HEK293 (cell line): ENCODE data around the gene KLHL10.

Experiments used
- CTCF ChIA-PET: fragments of 350-600 bp; formaldehyde crosslinking; extraction: SDS; loops from one replicate; lab custom pipeline; 2021; ENCODE audit warnings: antibody characterized with exemption; lab: Yijun Ruan, JAX
- POLR2A ChIA-PET: fragments of 300-600 bp; formaldehyde crosslinking; extraction: SDS; loops from one replicate; lab custom pipeline; 2020; ENCODE audit warnings: antibody characterized with exemption, inconsistent platforms; lab: Yijun Ruan, JAX
- H3K27ac ChIP-seq: fragments of 200-500 bp; sonication (Bioruptor generic); 2 replicates; pipeline ENCODE4 v1.5.1; 2014; ENCODE audit warnings: low read depth, low read length, control low read depth, inconsistent platforms; ENCODE audit errors: extremely low read depth
- H3K36me3 ChIP-seq, 2 experiments: fragments of 200-500 bp in 1 of 2; sonication (Bioruptor generic) in 1 of 2; 1 replicate in 1 of 2; 2 replicates in 1 of 2; pipeline ENCODE4 v1.5.1; 2014 to 2017; ENCODE audit warnings: inconsistent platforms in 2 of 2, low read length in 2 of 2; ENCODE audit not compliant: control insufficient read depth in 2 of 2, insufficient read depth in 1 of 2
- H3K4me1 ChIP-seq: fragments of 200-500 bp; sonication (Bioruptor generic); 2 replicates; pipeline ENCODE4 v1.5.1; 2014; ENCODE audit warnings: mild to moderate bottlenecking, low read length, inconsistent platforms; ENCODE audit not compliant: control insufficient read depth, insufficient read depth
- H3K4me3 ChIP-seq: 2 replicates; pipeline ENCODE4 v1.5.1; 2011; ENCODE audit warnings: low read depth, mild to moderate bottlenecking, control low read depth, low read length, moderate library complexity
- H3K9me3 ChIP-seq: fragments of 200-500 bp; sonication (Bioruptor generic); 2 replicates; pipeline ENCODE4 v1.5.1; 2014; ENCODE audit warnings: low read depth, low read length, inconsistent platforms; ENCODE audit not compliant: control insufficient read depth, insufficient read depth
- BCL11B ChIP-seq: fragments of 450-650 bp; formaldehyde crosslinking; IDR thresholded peaks from 2 replicates; pipeline ENCODE4 v1.5.1; 2016; ENCODE audit warnings: low read depth, missing biosample characterization, missing genetic modification characterization
- BCL6B ChIP-seq: fragments of 450-650 bp; formaldehyde crosslinking; IDR thresholded peaks from 2 replicates; pipeline ENCODE4 v1.5.1; 2017; ENCODE audit warnings: missing biosample characterization, missing genetic modification characterization
- CTCF ChIP-seq: fragments of 450-650 bp; formaldehyde crosslinking; IDR thresholded peaks from 2 replicates; pipeline ENCODE4 v1.5.1; 2016; ENCODE audit warnings: missing biosample characterization, missing genetic modification characterization
- EGR2 ChIP-seq: fragments of 450-650 bp; formaldehyde crosslinking; IDR thresholded peaks from 2 replicates; pipeline ENCODE4 v1.5.1; 2016; ENCODE audit warnings: low read depth, missing biosample characterization, missing genetic modification characterization
- FEZF1 ChIP-seq: fragments of 450-650 bp; formaldehyde crosslinking; IDR thresholded peaks from 2 replicates; pipeline ENCODE4 v1.5.1; 2016; ENCODE audit warnings: missing biosample characterization, missing genetic modification characterization
- GLIS1 ChIP-seq: fragments of 450-650 bp; formaldehyde crosslinking; IDR thresholded peaks from 2 replicates; pipeline ENCODE4 v1.5.1; 2016; ENCODE audit warnings: missing biosample characterization, missing genetic modification characterization
- KLF10 ChIP-seq: fragments of 450-650 bp; IDR thresholded peaks from 2 replicates; pipeline ENCODE4 v1.5.1; 2018; ENCODE audit warnings: missing biosample characterization, mild to moderate bottlenecking, missing genetic modification characterization
- OSR2 ChIP-seq: fragments of 450-650 bp; formaldehyde crosslinking; IDR thresholded peaks from 2 replicates; pipeline ENCODE4 v1.5.1; 2016; ENCODE audit warnings: missing biosample characterization, missing genetic modification characterization
- PATZ1 ChIP-seq: fragments of 450-650 bp; formaldehyde crosslinking; IDR thresholded peaks from 2 replicates; pipeline ENCODE4 v1.5.1; 2016; ENCODE audit warnings: missing biosample characterization, missing genetic modification characterization
- PRDM1 ChIP-seq: fragments of 450-650 bp; formaldehyde crosslinking; IDR thresholded peaks from 2 replicates; pipeline ENCODE4; 2016; ENCODE audit warnings: missing biosample characterization, missing genetic modification characterization
- SP2 ChIP-seq: fragments of 450-650 bp; formaldehyde crosslinking; IDR thresholded peaks from 2 replicates; pipeline ENCODE4 v1.5.1; 2016; ENCODE audit warnings: missing biosample characterization, missing genetic modification characterization
- TSHZ1 ChIP-seq: fragments of 450-650 bp; formaldehyde crosslinking; IDR thresholded peaks from 2 replicates; pipeline ENCODE4 v1.5.1; 2016; ENCODE audit warnings: missing biosample characterization, missing genetic modification characterization, borderline replicate concordance
- ZFHX2 ChIP-seq: fragments of 450-650 bp; formaldehyde crosslinking; conservative IDR thresholded peaks from 2 replicates; pipeline ENCODE4 v1.5.1; 2016; ENCODE audit warnings: missing biosample characterization, missing genetic modification characterization
- ZNF121 ChIP-seq: fragments of 450-650 bp; formaldehyde crosslinking; IDR thresholded peaks from 2 replicates; pipeline ENCODE4 v1.5.1; 2016; ENCODE audit warnings: missing biosample characterization, missing genetic modification characterization
- ZNF292 ChIP-seq: fragments of 450-650 bp; formaldehyde crosslinking; IDR thresholded peaks from 2 replicates; pipeline ENCODE4 v1.5.1; 2016; ENCODE audit warnings: low read depth, missing biosample characterization, missing genetic modification characterization, borderline replicate concordance
- ZNF366 ChIP-seq: fragments of 450-650 bp; formaldehyde crosslinking; conservative IDR thresholded peaks from 2 replicates; pipeline ENCODE4 v1.5.1; 2016; ENCODE audit warnings: missing biosample characterization, missing genetic modification characterization
- ZNF488 ChIP-seq: fragments of 450-650 bp; formaldehyde crosslinking; IDR thresholded peaks from 2 replicates; pipeline ENCODE4 v1.5.1; 2016; ENCODE audit warnings: missing biosample characterization, missing genetic modification characterization
- ZNF518A ChIP-seq: fragments of 450-650 bp; formaldehyde crosslinking; conservative IDR thresholded peaks from 2 replicates; pipeline ENCODE4 v1.5.1; 2016; ENCODE audit warnings: low read depth, missing biosample characterization, missing genetic modification characterization
- ZNF600 ChIP-seq: fragments of 450-650 bp; formaldehyde crosslinking; IDR thresholded peaks from 2 replicates; pipeline ENCODE4 v1.5.1; 2016; ENCODE audit warnings: missing biosample characterization, missing genetic modification characterization
- ZNF670 ChIP-seq: fragments of 450-650 bp; formaldehyde crosslinking; IDR thresholded peaks from 2 replicates; pipeline ENCODE4 v1.5.1; 2016; ENCODE audit warnings: missing biosample characterization, missing genetic modification characterization, low read depth
- ZSCAN30 ChIP-seq: fragments of 450-650 bp; IDR thresholded peaks from 2 replicates; pipeline ENCODE4 v1.5.1; 2018; ENCODE audit warnings: missing biosample characterization, mild to moderate bottlenecking, missing genetic modification characterization, moderate library complexity

The KLHL10 gene

GRCh38 chr17:41863074-41863848, 25.6 kb downstream of the KLHL10 start (continued):
- TF ChIP-seq ZNF518A (tag by site-specific recombination) (no peak), GLIS1 (no peak), ZNF600 (peak; percentile 33; the same call in 1 of the 2 replicates), ZFHX2 (tag by site-specific recombination) (peak; percentile 65; the same call in 1 of the 2 replicates), KLF10 (tag by site-specific recombination) (no peak), BCL6B (tag by site-specific recombination) (no peak), BCL11B (tag by site-specific recombination) (no peak), ZSCAN30 (no peak), FEZF1 (tag by site-specific recombination) (no peak), OSR2 (tag by site-specific recombination) (no peak), ZNF292 (tag by site-specific recombination) (no peak), ZNF488 (tag by site-specific recombination) (no peak), TSHZ1 (0 out of 2 replicates have a peak, but pooled peaks have one; percentile 4)

GRCh38 chr17:41864498-41864835, 26.8 kb downstream of the KLHL10 start:
- peaks cover 22 to 26% of the 10 kb centered on the region in 2 experiments for H3K36me3 ChIP-seq
- H3K9me3 ChIP-seq = no peaks in the 10 kb centered on the region
- ChIA-PET POLR2A (interaction anchor here (0.5 to 2.5 kb wide), 25 partner anchors 9 to 559 kb away, joined by 3 to 25 read pairs (median 4); partner anchors contain the start of genes ACLY, CAVIN1, FKBP10 and HAP1), CTCF (interaction anchor here (0.6 to 1.5 kb wide), 10 partner anchors 15 to 1201 kb away, joined by 3 to 10 read pairs (median 4); partner anchors contain the start of gene KLHL10)
- peak overlapping the region; percentile 96 for H3K4me3 ChIP-seq
- H3K27ac ChIP-seq = peak overlapping the region; percentile 91; the same call in 1 of the 2 replicates
- H3K4me1 ChIP-seq = peaks cover 21% of the 10 kb centered on the region
- TF ChIP-seq ZNF670 (no peak), SP2 (tag by site-specific recombination) (peak; percentile 54), ZNF366 (tag by site-specific recombination) (0 out of 2 replicates have a peak, but pooled peaks have one; percentile 33), ZFHX2 (tag by site-specific recombination) (0 out of 2 replicates have a peak, but pooled peaks have one; percentile 57), PRDM1 (tag by site-specific recombination) (peak; percentile 32), EGR2 (tag by site-specific recombination) (peak; percentile 41; the same call in 1 of the 2 replicates), PATZ1 (tag by site-specific recombination) (0 out of 2 replicates have a peak, but pooled peaks have one; percentile 58), ZNF121 (tag by site-specific recombination) (no peak), CTCF (tag by site-specific recombination) (peak; percentile 41; the same call in 1 of the 2 replicates)
